Measurements from ENCODE around the gene S100A9. TPM values are rescaled to one million over a fixed set of nuclear protein-coding genes. Genes with fewer than 3 reads are reported as not detected.
A peak's percentile ranks its signal among the peaks of the same experiment; 100 is the strongest.

Gene S100A9
- total RNA-seq, 1 donor from 2014 or later: not detected

DNA sequence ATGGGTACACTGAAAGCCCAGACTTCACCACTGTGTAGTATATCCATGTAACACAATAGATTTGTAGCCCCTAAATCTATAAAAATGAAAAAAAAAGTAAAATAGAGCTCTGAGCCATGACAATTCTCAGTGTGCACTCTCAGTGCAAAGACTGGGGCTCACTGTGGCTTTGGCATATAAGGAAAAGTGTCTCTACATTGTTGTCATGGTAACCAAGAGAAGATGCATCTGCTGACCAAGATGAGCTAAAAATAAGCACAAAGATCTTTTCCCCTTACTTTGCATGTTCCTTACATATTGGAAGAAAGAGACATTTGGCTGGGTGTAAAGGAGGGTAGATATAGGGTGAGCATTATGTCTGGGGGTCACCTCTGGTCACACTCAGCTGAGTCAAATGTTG, 21.0 kb upstream of the S100A9 start:
- no peak overlapping the region for H3K4me3 Mint-ChIP-seq (ENCODE audit: unreplicated experiment)
- H3K36me3 Mint-ChIP-seq (ENCODE audit: unreplicated experiment): no peaks in the 10 kb centered on the region
- H3K4me1 Mint-ChIP-seq (ENCODE audit: unreplicated experiment): no peaks in the 10 kb centered on the region
- no peak for DNase-seq (ENCODE audit: extremely low spot score, unreplicated experiment)
- H3K27ac Mint-ChIP-seq (ENCODE audit: unreplicated experiment): no peak overlapping the region
- TF ChIP-seq, protein P1, sequence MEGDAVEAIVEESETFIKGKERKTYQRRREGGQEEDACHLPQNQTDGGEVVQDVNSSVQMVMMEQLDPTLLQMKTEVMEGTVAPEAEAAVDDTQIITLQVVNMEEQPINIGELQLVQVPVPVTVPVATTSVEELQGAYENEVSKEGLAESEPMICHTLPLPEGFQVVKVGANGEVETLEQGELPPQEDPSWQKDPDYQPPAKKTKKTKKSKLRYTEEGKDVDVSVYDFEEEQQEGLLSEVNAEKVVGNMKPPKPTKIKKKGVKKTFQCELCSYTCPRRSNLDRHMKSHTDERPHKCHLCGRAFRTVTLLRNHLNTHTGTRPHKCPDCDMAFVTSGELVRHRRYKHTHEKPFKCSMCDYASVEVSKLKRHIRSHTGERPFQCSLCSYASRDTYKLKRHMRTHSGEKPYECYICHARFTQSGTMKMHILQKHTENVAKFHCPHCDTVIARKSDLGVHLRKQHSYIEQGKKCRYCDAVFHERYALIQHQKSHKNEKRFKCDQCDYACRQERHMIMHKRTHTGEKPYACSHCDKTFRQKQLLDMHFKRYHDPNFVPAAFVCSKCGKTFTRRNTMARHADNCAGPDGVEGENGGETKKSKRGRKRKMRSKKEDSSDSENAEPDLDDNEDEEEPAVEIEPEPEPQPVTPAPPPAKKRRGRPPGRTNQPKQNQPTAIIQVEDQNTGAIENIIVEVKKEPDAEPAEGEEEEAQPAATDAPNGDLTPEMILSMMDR (IDR thresholded peaks at IDR 0.05): no peak
- no peaks in the 10 kb centered on the region for H3K9me3 Mint-ChIP-seq (ENCODE audit: unreplicated experiment)
- peaks cover 2% of the 10 kb centered on the region for H3K27me3 Mint-ChIP-seq (ENCODE audit: unreplicated experiment)

DNA sequence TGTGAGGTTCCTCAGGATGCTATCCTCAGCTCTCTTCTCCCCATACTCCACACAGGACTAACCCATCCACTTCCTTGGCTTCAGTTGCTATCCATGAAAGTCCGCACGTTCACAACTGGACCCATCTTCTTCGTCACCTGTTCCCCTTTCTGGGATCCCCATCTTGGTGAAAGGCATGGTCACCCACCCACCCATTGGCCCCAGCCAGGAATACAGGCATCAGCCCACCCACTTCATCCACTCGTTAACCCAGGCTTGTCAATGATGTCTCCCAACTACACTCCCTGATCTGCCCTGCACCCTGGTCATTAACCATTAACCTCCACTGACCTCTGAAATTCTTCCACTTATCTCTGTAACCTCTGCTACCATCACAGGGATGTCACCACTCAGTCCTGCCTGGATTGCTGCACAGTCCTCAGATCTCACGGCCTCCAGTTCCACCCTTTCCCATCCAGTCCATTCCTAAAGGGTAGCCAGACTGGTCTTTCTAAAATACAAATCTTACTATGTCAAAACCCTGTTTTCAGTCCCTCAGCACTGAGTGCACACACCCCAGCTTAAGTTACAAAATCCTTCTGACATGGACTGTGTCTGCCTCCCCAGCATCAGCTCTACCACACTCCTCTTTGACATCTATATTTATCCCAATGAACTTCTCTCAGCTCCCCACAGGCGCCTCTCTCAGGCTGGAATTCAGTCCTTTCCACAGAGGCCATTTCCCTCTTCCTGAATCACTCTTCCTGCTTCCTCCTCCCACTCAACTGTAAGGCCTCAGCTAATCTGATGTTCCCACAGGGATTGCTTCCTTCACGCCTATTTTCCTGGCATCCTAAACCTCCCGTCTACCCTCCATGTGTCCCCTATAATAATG, 19.4 kb upstream of the S100A9 start:
- Mint-ChIP-seq H3K4me1 (ENCODE audit: unreplicated experiment) (no peaks in the 10 kb centered on the region), H3K27ac (ENCODE audit: unreplicated experiment) (no peak overlapping the region), H3K9me3 (ENCODE audit: unreplicated experiment) (no peaks in the 10 kb centered on the region), H3K27me3 (ENCODE audit: unreplicated experiment) (peaks cover 2% of the 10 kb centered on the region), H3K4me3 (ENCODE audit: unreplicated experiment) (no peak overlapping the region), H3K36me3 (ENCODE audit: unreplicated experiment) (no peaks in the 10 kb centered on the region)
- DNase-seq (ENCODE audit: extremely low spot score, unreplicated experiment): no peak
- TF ChIP-seq, protein P1 (IDR thresholded peaks at IDR 0.05): no peak

DNA sequence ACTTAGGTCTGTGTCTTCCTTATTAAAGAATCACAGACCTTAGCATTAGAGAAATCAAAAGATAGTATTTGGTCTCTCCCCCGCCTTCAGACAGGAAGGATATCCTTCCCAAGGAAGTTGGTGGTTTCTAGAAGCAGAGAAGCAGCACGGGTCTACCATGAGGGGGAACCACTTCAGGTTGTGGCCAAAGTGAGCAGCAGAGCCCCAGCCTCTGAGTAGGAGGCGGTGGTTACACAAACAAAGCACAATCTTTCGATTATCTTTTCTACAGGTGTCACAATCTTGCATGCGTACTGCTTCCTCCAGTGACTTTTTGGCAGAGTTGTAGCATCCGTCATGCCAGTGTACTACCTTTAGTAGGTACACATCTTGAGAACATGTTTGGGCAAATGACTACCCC, 17.9 kb upstream of the S100A9 start:
- Mint-ChIP-seq H3K27ac (ENCODE audit: unreplicated experiment) (no peak overlapping the region), H3K4me3 (ENCODE audit: unreplicated experiment) (no peak overlapping the region), H3K4me1 (ENCODE audit: unreplicated experiment) (no peaks in the 10 kb centered on the region), H3K9me3 (ENCODE audit: unreplicated experiment) (no peaks in the 10 kb centered on the region), H3K36me3 (ENCODE audit: unreplicated experiment) (no peaks in the 10 kb centered on the region), H3K27me3 (ENCODE audit: unreplicated experiment) (no peaks in the 10 kb centered on the region)
- TF ChIP-seq, protein P1 (IDR thresholded peaks at IDR 0.05): no peak
- no peak for DNase-seq (ENCODE audit: extremely low spot score, unreplicated experiment)

DNA sequence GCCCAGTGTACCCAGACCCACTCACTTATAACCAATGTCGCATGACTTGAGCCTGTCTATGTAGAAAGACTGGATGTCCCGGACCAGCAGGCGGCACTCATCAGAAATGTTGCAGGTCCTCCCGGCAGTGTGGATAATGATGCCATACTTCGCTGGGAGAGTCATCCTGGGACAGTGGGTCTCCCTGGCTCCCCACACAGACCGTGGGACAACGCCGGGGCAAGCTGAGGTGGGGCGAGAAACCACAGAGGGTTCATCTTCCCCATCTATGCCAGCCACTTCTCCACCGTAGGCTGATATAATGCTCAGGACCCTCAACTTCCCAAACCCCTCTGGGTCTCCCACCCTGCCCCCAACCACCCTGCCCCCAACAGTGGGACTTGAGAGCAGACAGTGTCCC, 17.3 kb upstream of the S100A9 start:
- Mint-ChIP-seq H3K36me3 (ENCODE audit: unreplicated experiment) (no peaks in the 10 kb centered on the region), H3K27me3 (ENCODE audit: unreplicated experiment) (no peaks in the 10 kb centered on the region), H3K27ac (ENCODE audit: unreplicated experiment) (no peak overlapping the region), H3K9me3 (ENCODE audit: unreplicated experiment) (no peaks in the 10 kb centered on the region), H3K4me1 (ENCODE audit: unreplicated experiment) (no peaks in the 10 kb centered on the region), H3K4me3 (ENCODE audit: unreplicated experiment) (no peak overlapping the region)
- TF ChIP-seq, protein P1 (IDR thresholded peaks at IDR 0.05): no peak
- DNase-seq (ENCODE audit: extremely low spot score, unreplicated experiment): peak; percentile 76

DNA sequence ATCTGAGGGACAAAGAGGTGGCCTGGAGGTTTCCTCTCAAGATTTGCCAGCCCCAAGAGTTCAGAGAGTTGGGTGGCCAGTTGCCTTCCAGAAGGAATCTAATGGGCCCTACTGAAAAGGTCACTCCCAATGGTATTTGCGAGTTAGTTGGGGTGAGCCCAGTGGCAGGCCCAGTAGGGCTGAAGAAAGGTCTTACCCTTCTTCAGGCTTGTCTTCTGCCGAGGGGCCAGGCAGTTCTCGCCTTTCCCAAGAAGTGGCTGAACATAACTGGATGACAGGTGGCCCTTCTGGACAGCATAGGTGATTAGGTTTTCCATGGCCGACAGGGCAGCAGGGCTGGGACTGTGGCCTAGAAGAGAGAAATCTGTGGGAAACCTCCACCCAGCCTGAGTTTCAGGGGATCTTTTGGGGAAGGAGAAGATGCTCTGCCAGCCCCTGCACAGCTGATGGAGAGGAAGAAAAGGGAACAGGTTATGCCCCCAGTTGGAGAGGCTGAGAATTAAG, 16.2 kb upstream of the S100A9 start:
- Mint-ChIP-seq H3K4me3 (ENCODE audit: unreplicated experiment) (no peak overlapping the region), H3K36me3 (ENCODE audit: unreplicated experiment) (no peaks in the 10 kb centered on the region), H3K9me3 (ENCODE audit: unreplicated experiment) (no peaks in the 10 kb centered on the region), H3K4me1 (ENCODE audit: unreplicated experiment) (no peaks in the 10 kb centered on the region), H3K27ac (ENCODE audit: unreplicated experiment) (no peak overlapping the region), H3K27me3 (ENCODE audit: unreplicated experiment) (no peaks in the 10 kb centered on the region)
- TF ChIP-seq, protein P1 (IDR thresholded peaks at IDR 0.05): no peak
- peak; percentile 65 for DNase-seq (ENCODE audit: extremely low spot score, unreplicated experiment)
